Lower leg skin (tissue), 4 donors: ENCODE measurements around the gene STX1B. TPM values are rescaled to one million over a fixed set of nuclear protein-coding genes. Genes with fewer than 3 reads are reported as not detected.
"Not testable (repeated sequence)": the region's sequence is repeated elsewhere in the genome, so short reads cannot be mapped to it uniquely, and the experiment has no call there.

Experiments
- DNase-seq, 2 donors: peaks; one replicate each; pipeline ENCODE4 v3.0.0-alpha.2; 2019; ENCODE audit warnings: low spot score in 2 of 2
- H3K4me3 ChIP-seq: fragments of 200-600 bp; sonication (generic); 2 replicates; pipeline ENCODE4 v1.5.1; 2017; ENCODE audit warnings: mild to moderate bottlenecking, low read depth; ENCODE audit not compliant: poor library complexity, severe bottlenecking
- CTCF ChIP-seq, 3 donors: fragments of 450-650 bp; IDR thresholded peaks; one replicate each; pipeline ENCODE4 v1.5.1; 2016; ENCODE audit warnings: antibody characterized with exemption in 3 of 3, mild to moderate bottlenecking in 3 of 3, moderate library complexity in 2 of 3
- POLR2A ChIP-seq, 2 donors: fragments of 450-650 bp; IDR thresholded peaks; one replicate each; pipeline ENCODE4 v1.6.1; 2016 to 2017; ENCODE audit warnings: antibody characterized with exemption in 2 of 2, mild to moderate bottlenecking in 1 of 2, moderate library complexity in 1 of 2
- WGBS, 2 donors: methylation state at CpG; one replicate each; pipeline ENCODE4 v1.1.5; 2018; 5-methylcytosine and 5-hydroxymethylcytosine counted together
- intact Hi-C: fragments of 100-400 bp; cut with DNase I; formaldehyde crosslinking; loops from one replicate; pipeline ENCODE4 v1.15.0; 2023; ENCODE audit warnings: low total_unique reads
- total RNA-seq, 4 donors: library from RNA; depleted of rRNA; stranded (reverse); fragments of >200 nt; gene quantifications; one replicate each; pipeline ENCODE4 v1.1.0, GENCODE V29; 2016

STX1B gene
- total RNA-seq, 4 donors from 2014 or later: 0.32 to 1.4 (median 0.44) TPM

- intact Hi-C loops: no loop called here
- H3K4me3 ChIP-seq: no peak overlapping the region
- no peak for DNase-seq
- no peak for TF ChIP-seq CTCF (IDR thresholded peaks at IDR 0.05)
- TF ChIP-seq POLR2A (IDR thresholded peaks at IDR 0.05): no peak
- 95% methylated on average over 4 of the region's 4 CpGs for WGBS, 2 donors
Observed at GRCh38 chr16:31023252-31023602, 12.8 kb upstream of the STX1B start.

- H3K4me3 ChIP-seq: no peak overlapping the region
- intact Hi-C loops: no loop called here
- 76 to 80% methylated on average over 12 of the region's 12 CpGs for WGBS, 2 donors
- no peak for DNase-seq
- no peak for TF ChIP-seq POLR2A (IDR thresholded peaks at IDR 0.05)
- TF ChIP-seq CTCF (IDR thresholded peaks at IDR 0.05): no peak
Observed at GRCh38 chr16:31022544-31023251, 12.3 kb upstream of the STX1B start.

- intact Hi-C loops: no loop called here
- 91 to 95% methylated on average over 3 of the region's 3 CpGs for WGBS, 2 donors
- TF ChIP-seq POLR2A (IDR thresholded peaks at IDR 0.05) (no peak), CTCF (IDR thresholded peaks at IDR 0.05) (no peak)
- no peak overlapping the region for H3K4me3 ChIP-seq
- no peak for DNase-seq
Observed at GRCh38 chr16:31020536-31020935, 10.1 kb upstream of the STX1B start.

- intact Hi-C loops, DNase-seq, H3K4me3 ChIP-seq: not testable (repeated sequence)
- 87 to 95% methylated on average over 10 of the region's 10 CpGs for WGBS, 2 donors
Observed at GRCh38 chr16:31017756-31018155, 7.3 kb upstream of the STX1B start.

GRCh38 chr16:31016018-31016417, 5.6 kb upstream of the STX1B start:
- no peak for DNase-seq

GRCh38 chr16:31013292-31013691, 2.9 kb upstream of the STX1B start:
- DNase-seq, H3K4me3 ChIP-seq, intact Hi-C loops: not testable (repeated sequence)

More at GRCh38 chr16:31016018-31016417, 5.6 kb upstream of the STX1B start:
- TF ChIP-seq POLR2A (IDR thresholded peaks at IDR 0.05) (no peak), CTCF (IDR thresholded peaks at IDR 0.05) (no peak)
- intact Hi-C loops: no loop called here
- H3K4me3 ChIP-seq: no peak overlapping the region
- WGBS, 2 donors: 65 to 73% methylated on average over 6 of the region's 6 CpGs

- intact Hi-C loops, DNase-seq, H3K4me3 ChIP-seq: not testable (repeated sequence)
- WGBS, 2 donors: 84 to 94% methylated on average over 7 of the region's 7 CpGs
Observed at GRCh38 chr16:31011815-31012214, 1.4 kb upstream of the STX1B start.
